ENCODE results near the gene BCOR.
A peak's percentile ranks its signal among the peaks of the same experiment; 100 is the strongest.

BCOR gene

DNA sequence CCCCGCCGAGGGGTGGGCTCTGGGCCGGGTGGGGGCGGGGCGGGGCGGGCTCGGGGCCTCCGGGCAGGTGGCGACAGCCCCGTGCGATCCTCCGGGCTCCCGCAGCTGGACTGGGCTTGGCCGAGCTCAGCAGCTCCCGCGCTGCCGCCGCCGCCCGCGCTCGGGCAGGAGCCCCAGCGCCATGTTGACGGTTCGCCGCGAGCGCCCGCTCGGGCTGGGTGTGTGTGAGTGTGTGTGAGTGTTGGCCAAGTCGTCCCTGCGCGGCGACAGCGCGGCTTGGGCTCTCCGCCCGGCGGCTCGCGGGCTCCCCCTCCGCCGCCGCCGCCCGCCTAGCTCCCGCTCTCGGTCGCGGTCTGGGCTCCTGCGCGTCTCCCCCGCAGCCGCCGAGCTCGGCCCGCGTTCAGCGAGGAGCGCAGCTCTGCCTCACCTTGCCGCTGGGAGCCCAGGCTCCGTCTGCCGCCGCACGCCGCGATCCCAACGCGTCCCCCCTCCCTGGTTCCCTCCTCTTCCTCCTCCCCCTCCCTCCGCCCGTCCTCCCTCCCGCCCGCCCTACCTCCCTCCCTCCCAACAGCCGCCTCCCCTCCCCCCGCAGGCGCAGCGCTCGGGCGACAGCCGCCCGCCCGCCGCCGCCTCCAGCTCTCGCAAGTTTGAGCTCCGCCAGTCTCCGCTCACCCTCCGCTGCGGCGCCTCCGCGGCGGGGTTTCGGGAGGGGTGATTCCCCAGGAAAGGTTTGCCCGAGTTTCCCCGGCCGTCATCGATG, at the start of gene BCOR:
Gene BCOR, minus strand, starts transcription at position 455 of the 760 bp plus-strand sequence. CDS start 20,029 bp downstream, outside the sequence.
- no peak for DNase-seq (ENCODE audit: low read depth)

DNA sequence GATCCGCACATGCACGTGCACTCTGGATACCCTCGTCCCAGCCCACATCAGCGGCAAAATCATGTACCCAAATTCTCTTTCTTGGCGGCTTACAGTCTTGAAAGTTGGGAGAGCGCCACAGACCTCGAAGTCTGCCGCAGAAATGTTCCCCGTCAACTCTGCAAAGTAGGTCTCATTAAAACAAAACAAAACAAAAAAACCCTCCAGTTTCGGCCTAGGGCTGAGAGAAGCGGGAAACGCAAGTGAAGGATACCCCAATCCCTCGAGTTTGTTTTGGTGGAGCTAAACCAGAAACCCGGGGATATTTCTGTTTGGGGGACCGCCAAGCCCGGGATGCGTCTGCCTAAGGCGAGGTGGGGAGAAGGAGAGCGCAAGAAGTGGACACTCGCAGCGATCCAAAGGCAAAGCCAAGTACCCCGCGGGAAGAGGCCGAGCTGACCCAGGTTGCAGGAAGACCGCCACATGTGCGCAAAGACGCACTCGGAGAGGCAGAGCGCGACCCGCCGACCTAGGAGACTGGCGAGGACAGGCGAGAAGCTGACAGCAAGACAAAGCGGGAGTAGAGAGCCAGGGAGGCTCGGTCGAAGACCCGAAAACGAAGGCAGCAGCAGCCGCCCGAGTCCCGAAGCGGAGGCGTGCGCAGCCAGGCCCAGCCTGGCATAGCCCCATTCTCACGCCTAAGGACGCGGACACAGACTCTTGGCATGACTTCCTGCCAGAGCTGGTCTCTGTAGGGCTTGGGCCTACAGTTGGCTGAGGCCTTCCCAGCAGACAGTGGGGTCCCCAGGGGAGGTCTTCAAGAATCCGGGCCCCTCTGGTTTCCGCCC, 49.6 kb upstream of the BCOR start:
- DNase-seq (ENCODE audit: low read depth), result no peak

DNA sequence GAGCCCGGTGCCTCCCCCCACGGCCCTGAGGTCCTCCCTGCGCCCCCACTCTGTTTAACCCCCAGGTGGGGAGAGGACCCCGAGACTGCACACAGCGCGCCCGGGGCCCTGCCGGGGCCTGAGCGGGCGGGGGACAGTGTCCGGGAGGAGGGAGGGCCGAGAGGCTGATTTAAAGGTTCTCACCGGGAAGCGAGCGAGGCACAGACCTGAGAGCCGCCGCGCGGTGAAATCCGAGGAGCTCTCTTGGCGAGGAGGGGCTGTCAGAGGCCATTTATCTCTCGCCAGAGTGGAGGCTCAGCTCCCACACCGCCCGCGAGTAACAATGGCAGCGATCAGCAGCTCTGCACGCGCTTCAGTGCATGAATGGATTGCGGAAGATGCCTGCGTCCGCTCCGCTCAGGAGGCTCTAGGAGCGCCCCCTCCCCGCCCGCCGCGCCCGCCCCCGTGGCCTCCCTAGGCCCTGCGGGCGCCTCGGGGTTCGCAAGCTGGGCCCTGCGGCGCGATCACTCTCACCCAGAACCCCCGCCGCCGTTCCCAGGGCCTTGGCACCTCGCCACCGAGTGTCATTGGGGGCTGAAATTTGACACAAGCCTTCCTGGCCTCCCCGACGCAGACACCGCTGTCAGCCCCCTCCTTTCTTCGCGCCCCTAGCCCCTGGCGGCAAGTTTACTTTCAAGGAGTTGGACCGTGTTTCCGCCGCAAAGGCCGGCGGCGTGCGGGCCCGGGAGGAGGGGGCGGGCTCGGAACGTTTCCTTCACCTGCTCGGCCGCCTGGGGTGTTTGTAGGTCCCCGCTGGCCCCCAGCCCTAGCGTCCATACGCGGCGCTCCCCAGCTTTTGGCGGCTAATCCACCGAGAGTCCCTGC, 48.7 kb upstream of the BCOR start:
- no peak for DNase-seq (ENCODE audit: low read depth)

DNA sequence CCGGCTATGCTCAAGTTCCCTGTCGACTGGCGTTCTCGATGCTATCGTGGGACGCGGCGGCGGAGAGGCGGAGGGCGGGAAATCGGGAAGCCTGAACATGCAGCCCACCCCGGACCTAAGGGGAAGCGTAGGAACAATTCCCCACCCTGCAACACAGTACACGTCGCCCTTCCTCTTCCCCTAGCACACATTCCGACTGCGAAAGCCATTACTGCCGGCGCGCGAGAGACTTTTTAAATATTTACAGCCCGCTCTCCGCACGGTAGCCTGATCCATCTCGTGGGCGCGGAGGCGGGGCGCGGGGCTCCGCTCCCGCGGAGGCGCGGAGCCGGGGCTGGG, 48.1 kb upstream of the BCOR start:
- DNase-seq (ENCODE audit: low read depth), result no peak

DNA sequence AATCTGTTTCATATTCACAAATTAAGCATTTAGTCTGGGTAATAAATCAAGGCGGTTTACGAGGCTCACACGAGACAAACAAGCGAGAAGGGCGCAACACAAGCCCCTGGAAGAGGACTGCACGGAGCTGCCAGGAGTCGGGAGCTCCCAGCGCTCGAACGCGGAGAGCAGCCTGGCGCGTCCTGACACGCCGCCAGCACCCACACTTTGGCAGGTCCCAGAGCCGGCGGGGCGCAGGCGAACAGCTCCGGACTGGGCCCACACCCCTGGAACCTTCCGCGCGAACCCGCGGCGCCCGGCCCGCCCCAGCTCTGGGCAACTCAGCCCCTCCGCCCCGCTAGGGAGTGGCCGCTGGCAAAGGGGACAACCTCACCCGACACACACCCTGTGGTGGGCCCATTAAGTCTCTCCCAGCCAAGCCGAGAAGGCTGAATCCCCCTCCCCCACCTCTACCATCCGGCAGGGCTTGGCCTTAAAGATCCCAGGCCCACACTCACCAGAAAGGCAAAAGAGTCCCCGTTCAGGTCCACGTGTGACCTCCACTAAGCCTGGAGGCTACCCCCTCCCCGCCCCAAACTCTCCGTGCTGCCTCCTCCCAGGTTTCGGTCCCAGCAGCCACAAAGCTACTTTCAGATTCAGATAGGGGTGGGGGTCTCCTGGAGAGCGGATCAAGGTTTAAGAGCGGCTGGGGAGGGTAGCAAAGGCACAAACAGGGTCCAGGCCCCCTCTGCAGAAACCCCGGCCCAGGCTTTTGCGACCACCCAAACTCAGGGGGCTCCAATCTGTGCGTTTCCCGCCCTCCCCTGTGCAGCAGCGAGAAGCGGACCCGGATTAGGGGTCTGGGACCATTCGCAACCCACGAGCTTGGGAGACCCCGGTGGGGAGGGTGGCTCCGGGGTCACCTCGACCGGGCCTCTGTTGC, 47.5 kb upstream of the BCOR start:
- DNase-seq (ENCODE audit: low read depth), result no peak

DNA sequence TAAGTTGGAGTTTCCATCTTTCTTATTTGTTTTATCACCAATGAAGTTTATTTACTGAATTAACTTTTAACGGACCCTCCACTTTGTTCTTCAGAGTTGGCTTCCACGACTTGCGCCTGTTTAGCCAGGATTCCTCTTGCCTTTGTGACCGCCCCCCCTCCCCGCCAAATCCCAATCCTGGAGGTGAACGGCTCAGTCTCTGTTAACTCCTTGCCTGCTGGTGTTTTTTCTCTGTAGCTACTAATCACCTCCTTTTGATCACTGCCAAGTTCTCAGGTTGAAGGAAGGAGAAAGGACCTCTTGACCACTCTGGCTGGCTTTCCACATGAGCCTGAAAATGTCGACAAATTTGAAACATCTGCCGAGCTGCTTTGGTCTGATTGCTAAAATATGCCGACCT, 46.8 kb upstream of the BCOR start:
- DNase-seq (ENCODE audit: low read depth), result no peak

DNA sequence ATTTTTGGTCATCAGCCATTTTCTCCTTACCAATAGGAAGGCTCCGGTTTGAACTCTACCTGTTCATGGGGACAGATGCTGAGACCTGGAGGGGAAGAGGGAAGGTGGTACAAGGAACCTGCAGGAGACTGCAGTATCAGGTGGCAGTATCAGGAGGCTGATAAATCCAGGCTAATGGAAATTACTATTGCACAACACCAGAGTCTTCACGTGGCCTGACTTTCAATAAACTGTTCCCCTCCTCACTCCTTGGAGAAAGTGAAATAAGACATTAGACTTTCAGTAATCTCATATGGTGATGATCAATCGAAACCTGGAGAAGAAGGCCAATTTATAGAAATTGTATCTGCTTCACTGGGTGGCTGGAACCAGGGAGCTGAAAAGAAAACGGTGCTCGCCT, 46.2 kb upstream of the BCOR start:
- no peak for DNase-seq (ENCODE audit: low read depth)

DNA sequence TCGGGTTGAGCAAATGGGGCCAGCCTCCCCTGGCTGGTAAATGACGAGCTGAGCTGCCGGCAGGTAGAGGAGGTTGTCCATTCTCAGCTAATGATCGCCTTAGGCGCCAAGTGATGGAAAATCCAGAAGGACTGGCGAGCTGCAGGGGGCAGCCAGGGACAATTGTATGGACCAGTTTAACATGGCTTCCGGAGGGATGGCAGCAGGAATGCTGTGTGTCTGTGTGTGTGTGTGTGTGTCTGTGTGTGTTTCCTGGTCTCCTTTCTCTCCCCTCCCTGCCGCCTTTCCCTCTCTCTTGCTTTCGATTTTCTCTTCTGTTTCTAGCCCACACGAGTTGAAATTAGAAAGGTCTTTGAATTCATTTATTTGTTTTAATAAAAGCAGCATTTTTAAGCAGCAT, 45.2 kb upstream of the BCOR start:
- no peak for DNase-seq (ENCODE audit: low read depth)

DNA sequence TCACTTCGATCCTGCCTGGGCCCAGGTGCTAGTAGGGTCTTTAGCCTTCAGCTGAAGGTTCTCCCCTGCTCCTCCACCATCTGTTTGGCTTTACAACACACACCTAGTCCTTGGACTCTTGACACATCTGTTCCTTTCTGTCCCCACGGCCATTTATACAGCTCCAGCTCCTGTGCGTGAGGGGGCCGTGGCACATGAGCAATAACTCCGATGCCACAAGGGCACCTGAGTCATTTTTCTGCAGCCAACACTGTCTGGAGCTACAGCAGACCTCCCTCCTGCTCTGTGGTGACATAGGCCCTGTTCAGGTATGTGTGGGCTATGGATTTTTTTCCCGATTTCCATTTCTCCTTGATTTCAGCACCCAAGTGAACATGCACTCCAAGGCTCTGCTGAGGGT, 44.7 kb upstream of the BCOR start:
- no peak for DNase-seq (ENCODE audit: low read depth)

DNA sequence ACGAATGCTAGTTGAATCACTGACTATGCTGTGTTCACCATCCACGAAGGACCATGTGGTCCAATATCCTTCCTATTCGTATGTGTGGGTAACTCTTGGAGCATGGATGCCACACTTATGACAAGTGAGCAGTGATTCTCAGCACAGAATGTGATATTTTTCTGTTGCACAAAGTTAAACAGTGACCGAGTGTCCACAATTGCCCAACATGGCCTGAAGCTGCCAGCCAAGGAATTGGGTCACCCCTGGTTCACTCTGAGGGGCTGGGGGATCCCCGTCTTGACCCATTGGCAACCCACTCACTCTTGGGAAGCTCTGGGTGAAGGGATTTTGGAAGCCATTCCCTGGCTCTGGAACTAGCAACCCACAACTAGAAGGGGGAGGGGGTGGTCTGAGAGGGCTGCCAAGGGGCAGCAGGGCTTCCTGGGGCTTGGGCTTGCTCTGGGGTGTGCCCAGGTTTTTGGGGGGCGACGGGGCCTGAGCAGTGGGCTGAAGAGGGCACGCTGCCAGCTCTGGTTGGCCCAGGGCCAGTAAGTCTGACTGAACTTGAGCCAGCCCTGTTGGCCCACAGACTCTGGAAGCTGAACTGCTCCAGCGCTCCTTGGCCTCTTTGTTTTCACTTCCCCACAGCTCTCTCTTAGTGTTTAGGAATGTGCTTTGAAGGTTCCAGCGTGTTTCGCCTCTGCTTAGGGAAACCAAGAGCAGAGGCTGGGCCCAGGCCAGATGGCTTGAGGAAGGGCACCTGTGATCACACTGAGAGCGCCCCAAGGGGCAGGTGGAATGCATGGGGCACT, 43.1 kb upstream of the BCOR start:
- no peak for DNase-seq (ENCODE audit: low read depth)

DNA sequence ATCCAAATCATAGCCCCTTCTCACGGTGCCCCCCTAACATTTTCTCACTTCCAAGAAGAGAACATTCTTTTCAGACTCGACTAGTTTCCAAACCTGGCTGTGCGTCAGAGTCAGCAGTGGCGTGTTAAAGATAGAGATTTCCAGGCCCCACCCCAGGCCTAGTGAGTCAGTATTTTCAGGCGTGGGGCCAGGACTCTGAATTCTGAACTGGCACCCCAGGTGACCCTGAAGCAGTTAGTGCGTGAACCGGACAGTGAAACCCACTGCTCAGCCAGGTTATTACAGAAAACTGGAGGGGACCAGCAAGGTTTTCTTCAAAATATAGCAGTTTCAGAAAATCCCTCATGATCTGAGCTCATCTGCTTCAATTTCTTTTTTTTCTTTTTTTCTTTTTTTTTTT, 35.0 kb upstream of the BCOR start:
- DNase-seq (ENCODE audit: low read depth), result peak; percentile 44

DNA sequence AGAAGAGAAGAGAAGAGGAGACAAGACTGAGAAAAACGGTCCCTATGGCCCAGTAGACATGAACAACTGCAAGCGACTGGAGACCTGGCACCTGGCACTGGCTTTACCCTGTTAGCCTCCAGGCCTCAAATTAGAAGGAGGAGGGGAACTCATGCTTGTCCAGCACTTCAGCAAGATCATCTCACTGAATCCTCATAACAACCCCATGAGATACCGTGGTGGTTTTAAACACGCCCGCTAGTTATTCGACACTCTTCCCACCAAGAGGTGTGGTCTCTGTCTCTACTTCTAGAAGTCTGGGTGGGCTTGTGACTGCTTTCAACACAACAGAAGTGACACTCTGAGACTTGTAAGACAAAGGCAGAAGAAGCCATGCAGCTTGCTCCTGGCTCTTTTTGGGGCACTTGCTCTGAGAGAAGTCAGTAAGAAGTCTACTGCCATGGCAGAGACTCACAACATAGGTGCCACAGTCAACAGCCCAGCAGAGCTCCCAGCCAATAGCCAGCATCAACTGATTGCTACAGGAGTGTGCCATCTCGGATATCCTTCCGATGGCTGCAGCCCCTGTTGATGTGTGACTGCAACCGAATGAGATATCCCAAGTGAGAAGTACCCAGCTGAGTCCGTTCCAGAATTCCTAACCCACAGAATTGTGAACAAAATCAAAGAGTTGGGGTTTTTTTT, 34.0 kb upstream of the BCOR start:
- DNase-seq (ENCODE audit: low read depth), result no peak

DNA sequence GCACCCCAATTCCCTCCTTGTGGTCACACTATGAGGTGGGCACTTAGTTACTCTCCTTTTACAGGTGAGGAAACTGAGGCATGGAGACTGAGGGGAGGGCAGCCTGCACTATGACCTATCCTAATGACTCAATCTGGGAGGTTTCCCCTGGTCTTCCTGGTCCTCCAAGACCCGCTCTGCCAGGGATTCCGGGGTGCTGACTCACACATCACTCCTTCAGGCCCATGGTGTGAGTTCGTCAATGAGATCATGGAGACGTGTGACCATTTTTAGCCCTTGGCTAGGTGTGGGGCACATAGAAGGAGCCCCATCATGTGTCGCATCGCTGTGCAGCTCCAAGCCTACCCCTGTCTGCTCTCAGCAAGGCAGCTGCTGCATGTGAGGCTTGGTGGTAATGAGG, 32.4 kb upstream of the BCOR start:
- no peak for DNase-seq (ENCODE audit: low read depth)

DNA sequence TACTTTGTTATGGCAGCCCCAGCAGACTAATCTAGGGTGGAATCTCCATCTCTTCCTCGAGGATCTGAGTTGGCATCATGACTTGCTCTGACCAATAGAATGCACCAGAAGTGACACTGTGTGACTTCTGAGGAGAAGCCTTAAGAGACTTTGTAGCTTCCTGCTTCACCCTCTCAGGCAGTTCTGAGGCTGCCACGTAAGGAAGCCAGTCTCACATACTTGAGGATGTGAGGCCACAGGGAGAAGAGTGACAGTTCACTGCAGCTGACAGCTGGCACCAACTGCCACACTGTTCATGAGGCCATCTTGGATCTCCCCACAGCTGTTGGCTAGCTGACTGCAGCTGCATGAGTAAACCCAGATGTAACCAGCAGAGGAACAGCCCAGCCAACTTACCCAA, 29.3 kb upstream of the BCOR start:
- DNase-seq (ENCODE audit: low read depth), result no peak

DNA sequence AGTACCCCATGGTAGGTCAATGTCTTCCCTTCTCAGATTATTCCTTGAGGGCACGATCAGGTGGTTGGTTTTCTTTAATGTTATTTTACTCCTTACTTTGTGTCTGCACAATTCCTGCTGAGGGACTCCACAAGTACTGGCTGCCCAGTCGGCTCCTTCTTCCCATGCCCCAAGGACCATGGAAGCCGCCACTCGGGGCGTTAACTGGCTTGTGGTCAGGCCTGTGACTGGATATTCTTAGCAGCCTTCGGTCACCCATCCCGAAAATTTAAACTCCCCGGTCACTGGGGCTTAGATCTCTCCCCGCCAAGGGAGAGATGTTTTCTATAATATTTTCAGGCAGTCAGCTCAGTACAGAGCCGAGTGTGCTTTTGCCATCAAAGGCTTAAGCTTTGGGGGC, 24.7 kb upstream of the BCOR start:
- no peak for DNase-seq (ENCODE audit: low read depth)

DNA sequence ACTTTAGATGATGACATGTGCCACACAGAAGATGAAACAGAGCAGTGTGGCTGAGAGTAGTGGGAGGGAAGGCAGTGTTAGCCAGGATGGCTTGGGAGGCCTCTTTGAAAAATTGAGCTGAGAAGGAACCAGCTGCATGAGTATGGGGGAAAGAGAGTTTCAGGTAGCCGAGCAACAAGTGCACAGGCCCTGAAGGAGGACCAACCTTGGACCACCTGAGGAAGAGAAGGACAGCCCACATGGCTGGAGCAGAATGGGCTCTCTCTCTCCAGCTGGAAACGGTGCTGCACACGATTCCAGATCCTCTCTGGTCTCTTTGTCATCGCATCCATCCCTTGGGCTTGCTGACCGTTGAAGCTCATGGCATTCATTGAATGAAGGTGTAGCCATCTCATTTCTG, 23.9 kb upstream of the BCOR start:
- DNase-seq (ENCODE audit: low read depth), result no peak

DNA sequence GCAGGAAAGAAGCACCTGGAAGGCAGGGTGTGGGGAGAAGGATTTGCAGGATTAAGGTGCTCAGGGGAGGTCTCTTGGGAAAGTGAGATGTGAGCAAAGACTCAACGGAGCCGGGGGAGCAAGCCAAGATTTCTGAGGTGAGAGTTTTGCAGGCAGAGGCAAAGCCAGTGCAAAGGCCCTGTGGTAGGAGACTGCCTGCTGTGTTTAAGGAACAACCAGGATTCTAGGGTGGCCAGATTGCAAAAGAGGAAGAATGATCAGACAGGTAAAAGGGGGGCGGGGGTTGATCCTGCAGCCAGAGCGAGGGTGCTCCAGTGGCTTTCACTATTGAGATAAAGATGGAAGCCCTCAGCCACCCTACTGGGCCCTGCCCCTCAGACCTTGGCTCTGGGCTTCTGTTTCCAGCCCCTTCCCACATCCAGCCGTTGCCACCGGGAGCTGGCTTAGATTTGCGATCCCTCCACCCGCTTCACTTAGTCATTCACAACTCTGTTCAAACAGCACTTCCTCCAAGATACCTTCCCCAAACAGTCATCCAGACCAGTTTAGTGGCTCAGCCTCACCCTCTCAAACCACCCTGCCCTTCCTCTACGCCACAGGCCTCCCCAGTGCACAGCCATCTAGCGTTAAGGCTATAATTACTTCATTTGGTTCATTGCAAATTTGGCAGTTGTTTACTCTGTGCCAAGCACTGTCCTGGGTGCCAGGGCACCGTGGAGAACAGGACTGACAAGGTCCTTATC, 23.3 kb upstream of the BCOR start:
- no peak for DNase-seq (ENCODE audit: low read depth)

DNA sequence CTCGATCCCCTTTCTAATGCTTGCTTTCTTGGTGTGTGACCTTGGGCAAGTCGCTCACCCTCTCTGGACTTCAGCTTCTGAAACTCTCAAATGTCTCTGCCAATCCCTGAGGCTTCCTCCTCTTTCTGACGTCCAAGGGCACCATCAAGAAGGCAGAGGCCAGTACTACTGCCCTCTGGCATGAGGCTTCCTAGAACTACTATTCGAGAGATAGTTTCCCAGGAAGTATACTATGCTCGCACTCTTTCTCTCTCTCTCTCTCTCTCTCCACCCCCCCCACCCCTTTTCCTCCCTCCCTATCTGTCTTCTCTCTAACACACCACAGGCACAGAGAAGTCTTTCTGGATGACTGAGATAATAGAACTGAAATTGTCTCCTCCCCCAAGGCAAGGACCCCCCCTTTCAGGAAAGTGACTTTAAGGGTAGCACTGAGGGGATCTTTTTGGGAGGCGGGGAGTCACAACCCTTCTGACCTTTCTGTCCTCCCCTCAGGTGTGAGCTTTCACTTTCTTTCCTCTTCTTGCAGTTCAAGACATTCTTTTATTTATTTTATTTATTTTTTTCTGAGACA, 20.0 kb upstream of the BCOR start:
- no peak for DNase-seq (ENCODE audit: low read depth)

DNA sequence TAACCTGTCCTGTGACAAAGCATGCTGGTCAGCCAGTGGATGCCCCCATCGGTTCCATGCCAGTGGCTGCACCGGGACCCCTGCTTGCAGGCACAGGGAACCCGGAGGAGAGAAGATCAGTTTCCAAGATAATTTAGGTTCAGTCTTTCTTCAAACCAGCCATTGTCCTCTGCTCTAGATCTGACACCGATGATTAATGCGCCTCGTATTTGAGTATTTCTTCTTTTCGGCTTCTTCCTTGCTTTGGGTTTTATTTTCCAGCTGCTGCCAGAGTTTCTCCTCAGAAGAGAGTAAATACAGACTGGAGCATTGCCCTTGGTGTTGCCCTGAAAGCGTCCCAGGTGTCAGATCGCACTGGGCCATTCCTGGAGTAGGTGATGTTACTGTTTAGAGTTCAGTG, 19.2 kb upstream of the BCOR start:
- DNase-seq (ENCODE audit: low read depth), result no peak

All from fibroblast of the conjunctiva (primary cell).